ENCODE data around the gene RGL3.
"Not testable (repeated sequence)": the region's sequence is repeated elsewhere in the genome, so short reads cannot be mapped to it uniquely, and the experiment has no call there.

The RGL3 gene

DNA sequence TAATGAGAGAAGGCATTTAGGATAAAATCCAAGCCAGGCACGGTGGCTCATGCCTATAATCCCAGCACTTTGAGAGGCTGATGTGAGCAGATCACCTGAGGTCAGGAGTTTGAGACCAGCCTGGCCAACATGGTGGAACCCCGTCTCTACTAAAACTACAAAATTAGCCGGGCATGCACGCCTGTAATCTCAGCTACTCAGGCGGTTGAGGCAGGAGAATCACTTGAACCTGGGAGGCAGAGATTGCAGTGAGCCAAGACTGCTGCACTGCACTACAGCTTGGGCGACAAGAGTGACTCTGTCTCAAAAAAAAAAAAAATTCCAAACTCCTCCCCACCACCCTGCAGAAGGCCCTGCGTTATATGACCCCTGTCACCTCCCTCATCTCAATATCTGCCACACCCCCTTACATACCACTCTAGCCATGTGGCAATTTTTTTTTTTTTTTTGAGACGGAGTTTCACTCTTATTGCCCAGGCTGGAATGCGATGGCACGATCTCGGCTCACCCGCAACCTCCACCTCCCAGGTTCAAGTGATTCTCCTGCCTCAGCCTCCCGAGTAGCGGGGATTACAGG is 39.8 kb downstream of the RGL3 start:
- DNase-seq = not testable (repeated sequence)

DNA sequence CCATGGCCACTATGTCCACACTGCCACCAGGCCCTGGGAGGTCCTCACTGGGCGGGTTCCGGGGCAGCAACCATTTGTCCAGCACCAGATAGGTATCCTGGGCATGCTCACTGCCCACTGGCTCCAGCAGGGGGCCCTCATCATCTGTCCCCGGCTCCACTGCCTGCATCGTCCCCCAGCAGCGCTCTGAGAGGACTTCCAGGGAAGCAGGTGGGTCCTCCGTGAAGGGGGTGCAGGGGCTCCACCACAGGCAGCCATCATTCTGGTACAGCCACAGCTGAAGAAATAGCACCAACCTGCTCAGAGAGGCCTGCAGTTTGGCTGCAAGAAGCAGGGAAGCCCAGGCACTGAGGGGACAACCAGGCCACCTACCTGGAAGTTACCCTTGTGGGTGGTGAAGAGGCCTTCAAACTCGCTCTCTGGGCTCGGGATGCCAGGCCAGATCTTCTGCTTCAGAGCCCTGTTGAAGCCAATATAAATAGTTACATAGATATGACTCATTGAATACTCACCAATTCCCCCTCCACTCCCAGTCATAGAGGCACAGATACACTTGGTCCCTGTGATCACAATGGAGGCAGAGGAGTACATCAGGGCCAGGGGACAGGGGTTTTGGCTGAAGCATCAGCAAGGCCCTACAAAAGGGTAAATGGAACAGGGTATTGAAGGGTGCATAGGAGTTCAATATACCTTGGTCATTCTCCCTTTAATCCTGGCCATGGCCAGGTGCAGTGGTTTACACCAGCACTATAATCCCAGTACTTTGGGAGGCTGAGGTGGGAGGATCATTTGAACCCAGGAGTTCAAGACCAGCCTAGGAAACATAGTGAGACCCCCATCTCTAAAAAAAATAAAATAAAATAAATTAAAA is 40.6 kb downstream of the RGL3 start:
- no peak for DNase-seq

DNA sequence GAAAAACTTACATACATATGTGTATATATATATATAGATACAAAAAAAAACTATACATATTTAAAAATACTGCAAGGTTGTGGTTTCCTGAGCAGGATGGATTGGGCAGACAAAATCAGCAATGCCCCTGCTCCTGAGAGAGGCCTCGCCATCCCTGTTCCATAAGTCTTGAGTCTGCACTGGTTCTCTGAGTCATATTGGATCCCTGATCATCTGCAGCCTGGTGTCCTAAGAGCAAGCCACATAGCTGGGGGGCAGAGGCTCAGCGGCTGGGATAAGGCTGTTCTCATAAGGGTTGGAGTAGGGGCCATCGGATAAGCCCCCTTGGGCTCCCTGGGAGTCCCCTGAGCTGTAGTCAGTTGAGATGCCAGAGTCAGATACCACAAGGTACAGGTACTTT is 41.4 kb downstream of the RGL3 start:
- DNase-seq = no peak

DNA sequence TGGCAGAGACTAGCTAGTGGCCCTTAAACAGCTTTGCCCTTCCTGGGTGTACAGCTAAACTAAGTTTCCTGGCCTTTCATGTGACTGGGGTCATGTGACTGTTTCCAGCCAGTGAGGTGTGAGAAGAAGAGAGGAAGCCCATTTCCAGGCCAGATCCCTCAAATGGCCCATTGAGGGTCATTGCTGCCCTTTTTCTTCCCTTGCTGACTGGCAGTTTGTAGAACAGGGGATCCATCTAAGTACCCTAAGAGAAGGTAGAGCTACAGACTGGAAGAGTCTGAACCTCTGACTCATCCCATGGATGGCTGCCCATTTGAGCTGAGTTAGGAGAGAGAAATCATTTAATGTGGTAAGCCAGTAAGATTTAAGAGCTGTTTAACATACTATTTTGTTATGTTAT is 41.9 kb downstream of the RGL3 start:
- no peak for DNase-seq

DNA sequence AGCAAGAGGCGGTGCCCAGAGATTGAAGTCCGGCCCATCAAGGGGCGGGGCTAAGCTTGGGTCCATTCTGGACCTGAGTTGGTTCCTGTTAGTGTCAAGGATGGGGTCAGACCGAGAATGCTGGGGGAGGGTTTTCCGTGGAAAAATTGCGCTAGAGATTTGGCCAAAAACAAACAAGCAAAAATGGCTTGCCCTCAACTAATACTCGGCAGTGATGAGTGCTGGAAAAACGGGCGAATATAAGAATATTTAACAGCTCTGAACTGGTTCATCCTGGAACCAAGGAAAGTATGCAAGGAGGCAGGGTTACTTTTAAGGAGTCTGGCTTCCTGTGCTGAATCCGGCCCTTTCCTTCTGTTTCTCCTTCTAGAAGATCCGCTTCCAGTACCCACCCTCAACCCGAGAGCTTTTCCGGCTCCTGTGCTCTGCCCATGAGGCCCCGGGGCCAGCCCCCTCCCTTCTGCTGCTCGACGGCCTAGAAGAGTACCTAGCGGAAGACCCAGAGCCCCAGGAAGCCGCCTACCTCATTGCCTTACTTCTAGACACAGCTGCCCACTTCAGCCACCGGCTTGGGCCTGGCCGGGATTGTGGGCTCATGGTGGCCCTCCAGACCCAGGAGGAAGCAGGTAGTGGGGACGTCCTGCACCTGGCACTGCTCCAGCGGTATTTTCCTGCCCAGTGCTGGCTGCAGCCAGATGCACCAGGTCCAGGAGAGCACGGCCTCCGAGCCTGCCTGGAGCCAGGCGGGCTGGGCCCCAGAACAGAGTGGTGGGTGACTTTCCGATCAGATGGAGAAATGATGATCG is 43.8 kb downstream of the RGL3 start:
- peak; percentile 57 for DNase-seq

DNA sequence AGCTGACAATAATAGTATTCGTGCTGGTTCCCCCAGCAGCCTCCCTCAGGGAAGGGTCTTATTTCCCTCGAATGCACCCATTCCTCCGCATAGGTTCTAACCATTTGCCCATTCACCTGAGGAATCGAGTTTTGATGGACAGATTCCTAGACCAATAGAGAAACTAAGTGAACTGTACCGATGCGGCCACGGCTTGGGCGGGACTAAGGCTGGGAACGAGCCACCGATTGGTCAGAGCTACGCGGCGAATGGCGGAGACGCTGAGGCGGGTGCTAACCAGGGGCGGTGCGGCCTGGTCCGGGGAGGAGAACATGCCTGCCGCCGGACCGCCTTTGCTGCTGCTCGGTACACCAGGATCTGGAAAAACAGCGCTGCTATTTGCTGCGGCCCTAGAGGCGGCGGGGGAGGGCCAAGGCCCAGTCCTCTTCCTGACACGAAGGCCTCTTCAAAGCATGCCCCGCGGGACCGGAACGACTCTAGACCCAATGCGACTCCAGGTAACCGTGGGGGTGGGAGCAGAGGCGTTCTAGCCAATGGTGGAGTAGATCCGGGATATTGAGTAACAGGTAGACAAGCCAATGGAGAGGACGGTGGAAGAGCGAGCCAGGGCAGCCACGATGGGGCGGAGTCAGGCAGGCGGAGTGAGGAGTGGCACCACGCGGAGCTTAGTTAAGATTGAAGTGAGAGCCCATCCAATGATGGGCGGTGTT is 44.5 kb downstream of the RGL3 start, which contains the start of gene SWSAP1:
TSS of gene SWSAP1 (plus strand) at position 234 of the 710 bp plus-strand sequence. CDS start at position 249, 15 bp downstream.
- DNase-seq = peak; percentile 99

DNA sequence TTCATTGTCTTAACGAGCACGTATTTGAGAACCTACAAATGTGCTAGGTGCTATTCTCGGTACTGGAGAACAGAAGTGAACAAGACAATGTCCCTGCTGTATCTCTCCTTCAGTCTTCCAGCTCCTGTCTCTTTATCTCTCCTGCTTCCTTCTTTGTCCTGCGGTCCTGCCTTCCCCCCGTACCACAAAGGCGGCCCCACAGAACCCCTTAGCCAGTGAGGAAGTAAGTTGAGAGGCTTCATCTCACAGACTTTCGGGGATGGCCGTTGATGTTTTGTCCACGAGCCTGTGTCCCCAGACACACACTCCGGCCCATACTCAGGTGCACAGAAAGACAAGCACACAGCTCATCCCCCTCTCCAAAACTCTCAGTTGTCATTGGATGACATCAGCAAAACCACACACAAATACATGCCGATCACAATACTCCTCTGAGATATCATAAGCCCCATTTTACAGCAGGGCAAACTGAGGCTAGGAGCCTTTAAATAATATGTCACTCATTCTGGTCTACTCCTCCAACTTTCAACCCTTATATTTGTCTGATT is 45.2 kb downstream of the RGL3 start:
- DNase-seq = peak; percentile 31

DNA sequence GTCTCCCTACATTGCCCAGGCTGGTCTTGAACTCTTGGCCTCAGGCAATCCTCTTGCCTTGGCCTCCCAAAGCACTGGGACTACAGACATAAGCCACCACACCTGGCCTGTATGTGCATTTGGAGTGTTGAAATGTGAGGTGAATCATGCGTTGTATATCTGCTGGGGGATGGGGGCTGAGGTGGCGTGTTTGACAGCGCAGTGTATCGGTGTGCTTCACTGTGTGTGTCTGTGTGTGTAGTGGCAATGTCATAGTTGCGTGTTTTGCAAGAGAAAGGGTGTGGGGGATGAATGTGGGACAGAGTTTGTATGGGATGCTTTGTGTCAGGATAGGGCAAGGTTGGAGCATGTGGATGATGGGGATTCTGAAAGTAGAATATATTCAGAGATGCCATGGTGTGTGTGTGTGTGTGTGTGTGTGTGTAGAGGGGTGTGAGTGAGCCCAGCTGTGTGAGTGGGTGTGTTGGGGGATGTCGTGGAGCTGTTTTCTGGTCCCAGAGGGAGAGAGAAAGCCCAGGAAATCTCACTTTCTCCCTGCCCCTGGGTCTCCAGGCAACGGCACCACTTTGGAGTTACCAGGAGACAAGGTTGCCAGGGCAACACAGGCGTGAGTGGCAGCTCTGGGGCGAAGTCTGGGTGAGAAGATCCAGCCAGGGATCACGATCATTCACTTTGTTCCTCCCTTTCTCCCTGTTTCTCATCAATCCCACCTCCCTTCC is 45.8 kb downstream of the RGL3 start:
- DNase-seq = no peak

DNA sequence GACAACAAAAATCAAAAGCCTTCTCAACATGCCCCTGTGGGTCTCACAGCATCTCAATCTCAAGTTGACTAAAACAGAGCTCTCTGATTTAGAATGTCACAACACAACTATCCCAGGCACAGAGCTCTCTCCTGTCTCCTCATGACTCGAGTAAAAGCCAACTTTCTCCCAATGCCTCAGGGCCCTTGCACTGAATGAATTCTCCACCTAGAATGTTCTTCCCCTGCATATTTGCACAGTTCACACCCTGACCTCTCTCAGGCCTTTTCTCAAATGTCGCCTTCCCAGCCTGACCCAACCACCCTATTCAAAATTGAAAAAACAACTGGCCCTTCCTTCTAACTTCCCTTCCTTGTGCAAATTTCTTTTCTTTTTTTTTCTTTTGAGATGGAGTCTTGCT is 48.4 kb downstream of the RGL3 start:
- DNase-seq = no peak

DNA sequence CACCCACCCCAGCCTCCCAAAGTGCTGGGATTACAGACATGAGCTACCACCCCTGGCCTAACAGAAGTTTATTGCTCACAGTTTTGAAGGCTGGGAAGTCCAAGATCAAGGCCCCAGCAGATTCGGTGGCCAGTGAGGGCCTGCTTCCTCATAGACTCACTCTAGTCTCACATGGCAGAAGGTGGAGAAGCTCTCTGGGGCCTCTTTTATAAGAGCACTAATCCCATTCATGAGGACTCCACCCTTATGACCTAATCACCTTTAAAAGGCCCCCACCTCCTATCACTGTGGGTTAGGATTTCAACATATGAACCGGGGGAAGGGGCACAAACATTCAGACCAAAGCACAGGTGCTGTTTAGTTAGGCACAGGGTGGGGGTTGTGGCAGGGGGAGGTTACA is 51.6 kb downstream of the RGL3 start:
- no peak for DNase-seq

DNA sequence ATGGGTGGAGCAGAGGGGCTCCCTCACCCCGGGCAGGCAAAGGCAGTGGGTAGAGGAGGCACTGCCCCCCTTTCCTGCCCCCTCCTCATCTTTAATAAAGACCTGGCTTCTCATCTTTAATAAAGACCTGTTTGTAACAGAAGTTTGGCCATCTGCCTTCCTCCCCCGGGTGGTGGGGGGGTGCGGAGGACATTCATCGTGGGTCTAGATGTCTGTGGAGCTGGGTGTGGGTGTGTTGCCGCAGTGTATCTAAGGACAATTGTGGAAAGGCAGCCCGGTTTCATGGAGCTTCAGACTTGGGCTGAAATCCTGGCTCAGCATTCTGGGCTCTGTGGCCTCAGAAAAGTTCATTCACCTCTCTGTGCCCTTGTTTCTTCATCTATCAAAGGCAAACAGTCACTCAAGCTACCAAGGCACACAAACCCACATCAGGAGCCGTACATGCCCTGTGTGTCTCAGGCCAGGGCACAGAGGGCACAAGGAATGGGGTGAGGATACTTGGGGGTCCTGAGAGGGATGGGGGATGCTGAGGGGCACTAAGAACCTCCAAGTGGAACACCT is 53.5 kb downstream of the RGL3 start:
- DNase-seq = no peak

DNA sequence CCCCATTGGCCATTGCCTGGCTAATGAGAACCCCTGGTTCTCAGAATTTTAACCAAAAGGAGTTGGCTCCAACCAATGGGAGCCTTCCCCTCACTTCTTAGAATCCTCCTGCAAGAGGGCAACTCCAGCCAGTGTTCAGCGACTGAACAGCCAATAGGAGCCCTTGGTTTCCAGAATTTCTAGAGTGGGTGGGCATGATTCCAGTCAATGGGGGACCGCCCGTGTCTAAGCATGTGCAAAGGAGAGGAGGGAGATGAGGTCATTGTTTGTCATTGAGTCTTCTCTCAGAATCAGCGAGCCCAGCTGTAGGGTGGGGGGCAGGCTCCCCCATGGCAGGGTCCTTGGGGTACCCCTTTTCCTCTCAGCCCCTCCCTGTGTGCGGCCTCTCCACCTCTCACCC is 54.2 kb downstream of the RGL3 start:
- DNase-seq = no peak

DNA sequence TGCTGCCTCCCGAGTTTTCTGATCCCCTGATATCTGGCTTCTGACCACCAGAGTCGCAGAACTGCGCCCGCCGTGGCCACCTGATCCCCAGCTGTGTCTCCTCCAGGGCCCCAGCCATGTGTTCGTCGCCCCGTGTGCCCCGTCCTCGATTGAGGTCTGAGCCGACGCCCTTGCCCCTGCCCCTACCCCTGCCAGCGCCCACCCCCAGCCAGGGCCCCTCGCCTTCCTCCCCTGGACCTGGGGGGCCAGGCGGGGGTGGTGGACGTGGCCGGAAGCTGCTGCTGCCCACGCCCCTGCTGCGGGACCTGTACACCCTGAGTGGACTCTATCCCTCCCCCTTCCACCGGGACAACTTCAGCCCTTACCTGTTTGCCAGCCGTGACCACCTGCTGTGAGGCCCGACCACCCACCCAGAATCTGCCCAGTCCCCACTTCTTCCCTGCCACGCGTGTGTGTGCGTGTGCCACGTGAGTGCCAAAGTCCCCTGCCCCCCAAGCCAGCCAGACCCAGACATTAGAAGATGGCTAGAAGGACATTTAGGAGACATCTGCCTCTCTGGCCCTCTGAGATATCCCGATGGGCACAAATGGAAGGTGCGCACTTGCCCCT is 54.7 kb downstream of the RGL3 start:
- no peak for DNase-seq

DNA sequence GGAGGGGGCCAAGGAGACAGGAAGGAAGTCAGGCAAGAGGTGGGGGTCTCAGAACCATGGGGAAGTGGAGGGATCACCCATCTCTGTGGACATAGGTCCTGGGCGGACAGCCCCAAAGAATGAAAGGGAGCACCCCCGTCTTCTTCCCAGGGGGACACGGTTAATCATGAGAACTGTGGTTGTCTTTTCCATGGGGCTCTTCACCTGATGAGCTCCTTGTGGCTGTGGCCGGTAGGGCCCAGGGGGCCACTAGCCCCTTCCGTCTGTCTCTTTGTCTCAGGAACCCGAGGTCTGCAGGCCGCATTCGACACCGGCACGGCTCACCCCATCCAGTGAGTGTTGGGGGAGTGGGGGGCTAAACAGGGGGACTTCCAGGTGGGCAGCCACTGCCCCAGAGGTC is 55.2 kb downstream of the RGL3 start:
- DNase-seq = no peak

DNA sequence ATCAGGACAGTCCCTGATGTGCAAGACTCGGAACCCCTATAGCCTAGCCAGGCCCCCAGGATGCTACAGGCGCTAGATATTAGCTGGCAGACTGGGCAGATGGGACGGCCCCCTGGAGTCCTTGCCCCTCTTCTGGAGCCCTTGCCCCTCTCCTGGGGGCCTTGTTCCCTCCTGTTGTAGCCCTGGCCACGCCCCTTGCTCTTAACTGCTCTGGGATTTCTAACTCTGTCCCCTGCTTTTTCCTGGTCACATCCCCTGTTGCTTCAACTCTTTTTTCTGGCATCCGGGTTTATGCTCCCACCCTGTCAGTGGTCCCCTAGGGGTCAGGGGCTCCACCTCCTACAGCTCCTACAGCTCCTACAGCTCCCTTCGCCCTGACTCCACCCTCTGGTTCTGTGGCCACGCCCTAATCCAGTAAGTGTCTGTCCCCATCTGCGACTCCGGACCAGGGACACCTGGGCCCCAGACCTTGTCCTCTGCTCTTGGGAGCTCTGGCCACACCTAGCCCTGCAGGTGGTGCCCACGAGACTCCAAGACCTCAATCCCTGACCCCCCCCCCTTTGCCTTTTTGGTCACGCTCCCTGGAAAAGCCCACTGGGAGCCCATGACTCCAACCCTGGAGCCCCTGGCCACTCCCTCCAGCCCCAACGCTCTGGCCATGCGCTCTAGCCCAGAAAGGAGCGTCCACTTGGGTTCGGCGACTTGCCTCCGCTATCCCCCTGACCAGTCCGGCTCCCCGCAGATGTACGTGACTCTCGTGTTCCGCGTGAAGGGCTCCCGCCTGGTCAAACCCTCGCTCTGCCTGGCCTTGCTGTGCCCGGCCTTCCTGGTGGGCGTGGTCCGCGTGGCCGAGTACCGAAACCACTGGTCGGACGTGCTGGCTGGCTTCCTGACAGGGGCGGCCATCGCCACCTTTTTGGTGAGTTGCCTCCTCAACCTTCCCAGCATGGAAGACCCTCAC is 57.1 kb downstream of the RGL3 start:
- DNase-seq = no peak

DNA sequence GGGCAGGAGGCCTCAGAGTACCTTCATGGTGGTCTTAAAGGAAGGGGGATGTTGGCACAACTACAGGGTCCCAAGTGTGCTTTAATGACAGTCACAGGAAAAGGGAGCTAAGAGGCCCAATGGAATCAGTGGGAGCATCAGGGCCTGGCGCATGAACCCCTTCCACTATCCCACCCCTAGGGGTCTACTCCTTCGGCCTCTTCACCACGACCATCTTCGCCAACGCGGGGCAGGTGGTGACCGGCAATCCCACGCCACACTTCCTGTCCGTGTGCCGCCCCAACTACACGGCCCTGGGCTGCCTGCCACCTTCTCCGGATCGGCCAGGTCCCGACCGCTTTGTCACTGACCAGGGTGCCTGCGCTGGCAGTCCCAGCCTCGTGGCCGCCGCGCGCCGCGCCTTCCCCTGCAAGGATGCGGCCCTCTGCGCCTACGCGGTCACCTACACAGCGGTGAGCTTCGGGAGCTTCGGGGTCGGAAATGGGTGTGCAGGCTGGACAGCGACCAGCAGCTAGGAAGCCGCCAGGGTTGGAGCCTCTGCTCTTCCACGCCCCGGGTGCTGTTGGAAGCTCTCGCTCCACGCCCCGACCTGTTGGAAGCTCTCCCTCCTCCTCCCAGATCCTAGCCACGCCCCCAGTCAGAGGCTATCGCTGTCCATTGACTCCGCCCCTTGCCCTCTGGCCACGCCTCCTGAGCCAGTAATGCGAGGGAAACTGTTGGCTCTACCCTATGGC is 57.9 kb downstream of the RGL3 start:
- no peak for DNase-seq

DNA sequence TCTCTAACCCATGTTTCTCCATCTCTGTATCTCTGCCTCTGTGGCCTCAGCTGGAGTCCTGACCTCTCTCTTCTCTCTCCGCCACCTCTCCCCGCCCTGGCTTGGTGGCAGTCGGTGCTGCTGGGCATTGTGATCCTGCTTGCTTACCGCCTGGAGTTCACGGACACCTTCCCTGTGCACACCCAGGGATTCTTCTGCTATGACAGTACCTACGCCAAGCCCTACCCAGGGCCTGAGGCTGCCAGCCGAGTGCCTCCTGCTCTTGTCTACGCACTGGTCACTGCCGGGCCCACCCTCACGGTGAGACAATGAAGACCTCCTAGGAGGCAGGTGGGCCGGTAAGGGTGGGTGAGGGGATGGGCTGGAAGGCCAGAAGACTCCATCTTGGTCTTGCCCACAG is 59.7 kb downstream of the RGL3 start:
- no peak for DNase-seq

DNA sequence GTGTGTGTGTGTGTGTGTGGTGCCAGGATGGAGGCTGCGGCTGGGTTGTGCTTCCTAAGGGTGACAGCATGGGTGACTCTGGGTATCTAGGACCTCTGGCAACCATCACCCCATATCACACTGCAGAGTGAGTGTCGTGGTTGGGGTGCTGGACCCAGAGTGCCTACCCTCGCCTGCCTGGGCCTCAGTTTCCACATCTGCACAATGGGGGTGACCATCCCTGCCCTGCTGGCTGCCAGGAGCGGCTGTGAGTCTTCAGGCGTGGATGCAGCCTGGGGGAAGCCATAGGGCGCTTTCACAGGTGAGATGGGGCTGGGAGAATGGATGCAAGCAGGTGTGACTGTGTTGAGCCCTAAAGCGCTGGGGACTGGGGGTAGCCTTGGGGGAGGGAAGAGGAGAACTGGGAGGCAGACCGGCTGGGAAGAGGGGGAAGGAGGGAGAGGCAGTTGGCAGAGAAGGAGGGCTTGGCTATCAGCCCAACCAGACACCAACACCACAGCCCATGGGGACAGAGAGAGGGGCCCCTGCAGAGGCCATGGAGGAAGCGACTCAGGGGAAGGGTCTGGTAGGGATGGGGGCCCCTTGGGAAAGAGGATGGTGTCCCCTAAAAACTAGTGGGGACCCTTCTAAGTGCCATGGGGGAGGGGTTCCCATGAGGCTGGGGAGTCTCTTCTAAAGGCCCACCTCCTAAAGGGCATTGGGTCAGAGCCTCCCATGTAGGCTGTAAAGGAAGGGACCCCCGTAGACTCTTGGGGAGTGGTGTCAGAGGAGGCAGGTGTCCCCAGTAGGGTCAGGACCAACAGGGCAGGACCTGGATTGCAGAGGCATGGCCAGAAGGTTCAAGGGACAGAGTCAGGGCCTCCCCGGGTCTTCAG is 62.2 kb downstream of the RGL3 start:
- DNase-seq = no peak

Data from GDM1 (cell line).